GM12878 (cell line): Measurements from ENCODE around the gene DMRTA2. TPM values are rescaled to one million over a fixed set of nuclear protein-coding genes. Genes with fewer than 3 reads are reported as not detected.

Source experiments
- ATF3 ChIP-seq: IDR thresholded peaks from 2 replicates; pipeline ENCODE4 v1.6.1; 2011; ENCODE audit warnings: low read depth, mild to moderate bottlenecking, low read length, moderate library complexity, borderline replicate concordance; ENCODE audit errors: extremely low read depth
- DPF2 ChIP-seq: fragments of 450-650 bp; IDR thresholded peaks from 2 replicates; pipeline ENCODE4 v1.6.1; 2017; ENCODE audit warnings: mild to moderate bottlenecking
- KAT2A ChIP-seq: conservative IDR thresholded peaks from 2 replicates; pipeline ENCODE4 v1.6.1; 2011; ENCODE audit warnings: low read depth, low read length; ENCODE audit not compliant: control insufficient read depth
- MXI1 ChIP-seq: fragments of 150-350 bp; IDR thresholded peaks from 2 replicates; pipeline ENCODE4 v1.6.1; 2011; ENCODE audit warnings: low read depth, mild to moderate bottlenecking, inconsistent platforms, low read length, improper control_type of control experiment
- PAX8 ChIP-seq: fragments of 450-650 bp; IDR thresholded peaks from 2 replicates; pipeline ENCODE4 v1.6.1; 2017; ENCODE audit warnings: mild to moderate bottlenecking, moderate library complexity
- SPI1 ChIP-seq: IDR thresholded peaks from 2 replicates; pipeline ENCODE4 v1.6.1; 2011; ENCODE audit warnings: low read depth, mild to moderate bottlenecking, low read length, moderate library complexity, borderline replicate concordance; ENCODE audit not compliant: insufficient read depth
- TAF1 ChIP-seq: IDR thresholded peaks from 2 replicates; pipeline ENCODE4 v1.6.1; 2011; ENCODE audit warnings: mild to moderate bottlenecking, low read depth, low read length, borderline replicate concordance
- ZNF217 ChIP-seq: fragments of 450-650 bp; IDR thresholded peaks from 2 replicates; pipeline ENCODE4 v1.6.1; 2017; ENCODE audit warnings: antibody characterized with exemption, mild to moderate bottlenecking
- ZNF687 ChIP-seq: fragments of 450-650 bp; IDR thresholded peaks from 2 replicates; pipeline ENCODE4 v1.6.1; 2017; ENCODE audit warnings: mild to moderate bottlenecking, moderate library complexity
- polyA plus RNA-seq, 11 experiments: library from polyadenylated mRNA; depleted of rRNA in 4 of 11; unstranded in 6 of 11; stranded (reverse) in 5 of 11; fragments of >200 nt; fragmentation: Nextera tagmentation in 4 of 11; fragmentation: Illumina TruSeq in 1 of 11; extraction: Ambion mirVana in 4 of 11; extraction: Trizol in 1 of 11; gene quantifications; 1 replicate in 1 of 11; 2 replicates in 10 of 11; pipeline versions ENCODE4 v1.2.1 to v1.2.3, GENCODE V29; 2011 to 2016; ENCODE audit warnings: inconsistent platforms in 2 of 11, missing spikeins in 2 of 11, low read depth in 1 of 11
- total RNA-seq, 4 experiments: library from RNA; depleted of rRNA in 3 of 4; stranded (reverse); fragments of >200 nt in 3 of 4; fragmentation: Illumina TruSeq in 1 of 4; extraction: Trizol in 1 of 4; gene quantifications; 2 replicates each; pipeline versions ENCODE4 v1.2.1 to v1.2.3, GENCODE V29; 2013 to 2021

Gene DMRTA2
- total and polyA plus RNA-seq, 10 of the 15 experiments (the other 5 are each of a cell fraction or from before 2014, with no cell fraction given), result not detected

GRCh38 chr1:50421366-50421748 lies 1.9 kb downstream of the DMRTA2 start (continued):
- TF ChIP-seq ZNF687 (no peak), DPF2 (no peak), PAX8 (no peak), KAT2A (no peak), ZNF217 (no peak), SPI1 (no peak), MXI1 (no peak), TAF1 (no peak), ATF3 (no peak)
